ENCODE data around the gene ALOX15. TPM values are rescaled to one million over a fixed set of nuclear protein-coding genes. Genes with fewer than 3 reads are reported as not detected.

ALOX15 gene
- total RNA-seq, 3 donors from 2014 or later (not counting 1 experiment from before 2014, with no cell fraction given), result not detected

DNA sequence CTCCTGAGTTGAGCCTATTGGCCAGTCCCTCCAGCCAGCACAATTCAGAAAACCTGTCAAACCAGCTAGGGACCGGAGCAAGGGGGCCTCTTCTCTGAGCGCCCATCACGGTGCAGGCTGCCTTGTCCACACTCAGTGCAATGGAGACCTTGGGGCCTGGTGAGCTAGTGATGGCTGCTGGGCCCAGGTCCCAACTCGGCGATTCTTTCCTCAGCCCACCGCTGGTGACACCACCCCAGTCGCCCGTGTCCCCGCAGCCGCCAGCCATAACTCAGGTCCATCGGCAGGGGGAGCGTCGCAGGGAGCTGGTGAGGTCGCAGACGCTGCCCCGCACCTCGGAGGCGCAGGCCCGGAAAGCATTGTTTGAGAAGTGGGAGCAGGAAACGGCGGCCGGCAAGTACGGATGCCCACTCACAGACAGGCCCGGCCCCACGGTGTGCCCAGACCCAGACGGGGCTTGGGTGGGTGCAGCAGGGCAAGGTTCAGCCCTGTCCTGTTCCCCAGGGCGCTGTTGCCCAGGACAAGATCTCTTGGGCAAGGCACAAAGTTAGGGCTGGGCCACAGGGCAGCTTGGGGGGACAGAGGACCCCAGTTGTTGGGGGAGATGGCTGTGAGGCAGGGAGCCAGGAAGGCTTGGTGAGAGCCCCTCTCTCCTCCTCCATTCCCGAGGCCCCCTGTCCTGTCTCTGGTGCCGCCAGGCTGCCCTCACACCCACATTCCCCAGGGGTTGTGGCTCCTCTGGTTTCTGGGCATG is 46.4 kb downstream of the ALOX15 start:
- no peak overlapping the region for H3K27ac ChIP-seq (ENCODE audit: low read length)
- Mint-ChIP-seq H3K36me3 (no peaks in the 10 kb centered on the region), H3K27ac (no peak overlapping the region), H3K4me3 (no peak overlapping the region), H3K9me3 (no peaks in the 10 kb centered on the region), H3K27me3 (ENCODE audit: low read depth in 2 of 2) (peaks cover 0 to 10% of the 10 kb centered on the region in 2 donors), H3K4me1 (peaks cover 5% of the 10 kb centered on the region in 2 donors)
- TF ChIP-seq, protein P1, sequence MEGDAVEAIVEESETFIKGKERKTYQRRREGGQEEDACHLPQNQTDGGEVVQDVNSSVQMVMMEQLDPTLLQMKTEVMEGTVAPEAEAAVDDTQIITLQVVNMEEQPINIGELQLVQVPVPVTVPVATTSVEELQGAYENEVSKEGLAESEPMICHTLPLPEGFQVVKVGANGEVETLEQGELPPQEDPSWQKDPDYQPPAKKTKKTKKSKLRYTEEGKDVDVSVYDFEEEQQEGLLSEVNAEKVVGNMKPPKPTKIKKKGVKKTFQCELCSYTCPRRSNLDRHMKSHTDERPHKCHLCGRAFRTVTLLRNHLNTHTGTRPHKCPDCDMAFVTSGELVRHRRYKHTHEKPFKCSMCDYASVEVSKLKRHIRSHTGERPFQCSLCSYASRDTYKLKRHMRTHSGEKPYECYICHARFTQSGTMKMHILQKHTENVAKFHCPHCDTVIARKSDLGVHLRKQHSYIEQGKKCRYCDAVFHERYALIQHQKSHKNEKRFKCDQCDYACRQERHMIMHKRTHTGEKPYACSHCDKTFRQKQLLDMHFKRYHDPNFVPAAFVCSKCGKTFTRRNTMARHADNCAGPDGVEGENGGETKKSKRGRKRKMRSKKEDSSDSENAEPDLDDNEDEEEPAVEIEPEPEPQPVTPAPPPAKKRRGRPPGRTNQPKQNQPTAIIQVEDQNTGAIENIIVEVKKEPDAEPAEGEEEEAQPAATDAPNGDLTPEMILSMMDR (IDR thresholded peaks at IDR 0.05), result no peak
- no peak overlapping the region for H3K4me3 ChIP-seq (ENCODE audit: low read length)
- DNase-seq (peak in 1 of 2 donors; percentile 54), ATAC-seq (peak; percentile 49 to 75 (median 50))
- peaks cover 6% of the 10 kb centered on the region for H3K4me1 ChIP-seq (ENCODE audit: control insufficient read depth, insufficient read depth, low read length)
- no peaks in the 10 kb centered on the region for H3K36me3 ChIP-seq (ENCODE audit: control insufficient read depth, insufficient read depth, low read length)
- no peaks in the 10 kb centered on the region for H3K27me3 ChIP-seq (ENCODE audit: control insufficient read depth, insufficient read depth, low read length)
- intact Hi-C loops (cut with micrococcal nuclease), result no loop called here
- no peaks in the 10 kb centered on the region for H3K9me3 ChIP-seq (ENCODE audit: control insufficient read depth, insufficient read depth, low read length)
- WGBS (ENCODE audit: insufficient coverage), result 24% methylated on average over 29 of the region's 29 CpGs

- no peak overlapping the region for H3K4me3 Mint-ChIP-seq
- Histone ChIP-seq H3K4me3 (ENCODE audit: low read length) (no peak overlapping the region), H3K36me3 (ENCODE audit: control insufficient read depth, insufficient read depth, low read length) (no peaks in the 10 kb centered on the region), H3K4me1 (ENCODE audit: control insufficient read depth, insufficient read depth, low read length) (peaks cover 6% of the 10 kb centered on the region), H3K27ac (ENCODE audit: low read length) (no peak overlapping the region), H3K27me3 (ENCODE audit: control insufficient read depth, insufficient read depth, low read length) (no peaks in the 10 kb centered on the region), H3K9me3 (ENCODE audit: control insufficient read depth, insufficient read depth, low read length) (no peaks in the 10 kb centered on the region)
- no peak overlapping the region for H3K27ac Mint-ChIP-seq
- no peak for ATAC-seq
- H3K9me3 Mint-ChIP-seq, result no peaks in the 10 kb centered on the region
- intact Hi-C loops (cut with micrococcal nuclease), result no loop called here
- no peaks in the 10 kb centered on the region for H3K36me3 Mint-ChIP-seq
- TF ChIP-seq, protein P1 (IDR thresholded peaks at IDR 0.05), result no peak
- H3K27me3 Mint-ChIP-seq (ENCODE audit: low read depth in 2 of 2), result peaks cover 0 to 10% of the 10 kb centered on the region in 2 donors
- peaks cover 5% of the 10 kb centered on the region in 2 donors for H3K4me1 Mint-ChIP-seq
- no peak for DNase-seq
- 95% methylated on average over 7 of the region's 7 CpGs for WGBS (ENCODE audit: insufficient coverage)
Observed at GRCh38 chr17:4594406-4594805, 47.1 kb downstream of the ALOX15 start.

DNA sequence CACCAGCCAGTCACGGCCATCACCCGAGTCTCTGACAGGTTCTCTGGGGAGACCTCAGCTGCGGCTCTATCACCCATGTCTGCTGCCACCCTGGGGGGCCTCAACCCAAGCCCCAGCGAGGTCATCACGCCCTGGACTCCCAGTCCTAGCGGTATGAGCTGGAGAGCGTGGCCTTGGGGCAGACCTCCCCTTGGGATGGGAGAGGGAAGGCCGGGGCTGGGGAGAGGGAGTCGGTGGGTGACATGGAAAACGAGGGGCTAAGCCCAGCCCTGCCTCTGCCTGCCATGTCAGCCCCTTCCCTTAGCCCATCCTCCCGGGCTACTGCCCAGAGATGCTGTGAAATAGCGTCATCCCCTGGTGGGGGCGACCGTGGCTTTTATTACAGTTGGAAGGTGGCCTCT is 48.5 kb downstream of the ALOX15 start:
- H3K4me1 ChIP-seq (ENCODE audit: control insufficient read depth, insufficient read depth, low read length), result peaks cover 6% of the 10 kb centered on the region
- ATAC-seq, result no peak
- WGBS (ENCODE audit: insufficient coverage), result 86% methylated on average over 14 of the region's 14 CpGs

More for the DNA sequence above, 48.5 kb downstream of the ALOX15 start:
- H3K4me3 Mint-ChIP-seq, result no peak overlapping the region
- no peaks in the 10 kb centered on the region for H3K36me3 Mint-ChIP-seq
- H3K9me3 Mint-ChIP-seq, result no peaks in the 10 kb centered on the region
- Histone ChIP-seq H3K4me3 (ENCODE audit: low read length) (no peak overlapping the region), H3K36me3 (ENCODE audit: control insufficient read depth, insufficient read depth, low read length) (no peaks in the 10 kb centered on the region), H3K27me3 (ENCODE audit: control insufficient read depth, insufficient read depth, low read length) (peaks cover 2% of the 10 kb centered on the region), H3K9me3 (ENCODE audit: control insufficient read depth, insufficient read depth, low read length) (no peaks in the 10 kb centered on the region), H3K27ac (ENCODE audit: low read length) (no peak overlapping the region)
- DNase-seq, result no peak
- no peak overlapping the region for H3K27ac Mint-ChIP-seq
- TF ChIP-seq, protein P1 (IDR thresholded peaks at IDR 0.05), result no peak
- peaks cover 5% of the 10 kb centered on the region in 2 donors for H3K4me1 Mint-ChIP-seq
- intact Hi-C loops (cut with micrococcal nuclease), result no loop called here
- peaks cover 0 to 10% of the 10 kb centered on the region in 2 donors for H3K27me3 Mint-ChIP-seq (ENCODE audit: low read depth in 2 of 2)
